ENCODE results near the gene TFR2.

Gene TFR2

GRCh38 chr7:100575746-100576383 is 65.5 kb downstream of the TFR2 start:
- TF ChIP-seq CTCF (IDR thresholded peaks at IDR 0.05; ENCODE audit: low read depth, low read length): no peak
- H3K27me3 ChIP-seq (ENCODE audit: insufficient read depth, low read depth, severe bottlenecking): no peaks in the 10 kb centered on the region
- H3K4me3 ChIP-seq (ENCODE audit: low read depth, low read length): no peak overlapping the region
- DNase-seq: no peak
- H3K36me3 ChIP-seq: peaks cover 53% of the 10 kb centered on the region
- no peak overlapping the region for H3K27ac ChIP-seq
- H3K9me3 ChIP-seq (ENCODE audit: severe bottlenecking): no peaks in the 10 kb centered on the region

- no peaks in the 10 kb centered on the region for H3K9me3 ChIP-seq (ENCODE audit: severe bottlenecking)
- H3K36me3 ChIP-seq: peaks cover 46% of the 10 kb centered on the region
- no peak for TF ChIP-seq CTCF (IDR thresholded peaks at IDR 0.05; ENCODE audit: low read depth, low read length)
- no peak overlapping the region for H3K27ac ChIP-seq
- no peak for DNase-seq
- H3K27me3 ChIP-seq (ENCODE audit: insufficient read depth, low read depth, severe bottlenecking): no peaks in the 10 kb centered on the region
- H3K4me3 ChIP-seq (ENCODE audit: low read depth, low read length): no peak overlapping the region
Observed at GRCh38 chr7:100575206-100575631, 66.1 kb downstream of the TFR2 start.

DNA sequence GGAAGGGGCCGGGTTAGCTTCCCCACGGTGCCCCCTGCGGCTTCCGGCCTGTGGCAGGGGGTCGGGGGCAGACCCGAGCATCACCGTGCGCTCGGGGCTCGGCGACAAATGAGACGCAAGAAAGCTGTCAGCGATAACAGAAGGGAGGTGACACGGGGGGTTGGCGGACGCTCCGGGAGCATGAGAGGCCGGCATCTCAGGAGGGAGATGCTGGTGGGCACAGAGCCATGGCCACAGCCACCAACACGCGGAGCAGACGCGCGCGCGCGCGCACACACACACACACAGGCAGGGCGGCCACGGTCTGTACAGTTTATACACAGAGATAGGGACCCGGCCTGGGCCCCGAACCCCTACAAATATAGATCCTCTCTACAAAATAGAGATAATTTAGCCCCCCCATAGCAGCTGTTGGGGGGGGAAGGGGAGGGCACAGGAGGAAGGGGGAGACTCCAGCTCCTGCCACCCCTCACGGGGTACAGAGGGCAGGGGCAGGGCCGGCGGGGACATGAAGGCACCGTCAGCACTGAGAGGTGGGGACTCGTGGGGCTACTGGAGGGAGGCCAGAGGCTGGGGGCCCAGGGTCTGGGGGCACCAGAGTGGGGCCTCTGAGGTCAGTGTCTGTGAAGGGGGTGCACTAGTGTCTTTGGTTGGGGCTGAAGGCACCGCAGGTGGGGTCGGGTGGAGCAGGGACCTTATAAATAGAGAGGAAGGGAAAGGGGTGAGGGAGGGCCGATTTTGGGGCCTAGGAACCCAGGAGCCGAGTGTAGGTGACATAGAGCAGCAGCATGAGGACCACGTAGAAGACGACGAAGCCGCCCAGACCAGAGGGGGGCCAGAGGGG is 66.8 kb downstream of the TFR2 start:
- Histone ChIP-seq H3K27ac (no peak overlapping the region), H3K27me3 (ENCODE audit: insufficient read depth, low read depth, severe bottlenecking) (no peaks in the 10 kb centered on the region), H3K36me3 (peaks cover 40% of the 10 kb centered on the region), H3K4me3 (ENCODE audit: low read depth, low read length) (no peak overlapping the region), H3K9me3 (ENCODE audit: severe bottlenecking) (no peaks in the 10 kb centered on the region)
- TF ChIP-seq CTCF (IDR thresholded peaks at IDR 0.05; ENCODE audit: low read depth, low read length): no peak
- no peak for DNase-seq

GRCh38 chr7:100573691-100574361 is 67.5 kb downstream of the TFR2 start, which contains the start of gene SAP25:
SAP25 (minus strand) TSS chr7:100573900; CDS start chr7:100573742, 158 bp downstream.
- peaks cover 36% of the 10 kb centered on the region for H3K36me3 ChIP-seq
- no peak within 1 kb of the TSS for H3K27ac ChIP-seq

More at GRCh38 chr7:100573691-100574361, 67.5 kb downstream of the TFR2 start, which contains the start of gene SAP25:
- TF ChIP-seq CTCF (IDR thresholded peaks at IDR 0.05; ENCODE audit: low read depth, low read length): no peak
- Histone ChIP-seq H3K27me3 (ENCODE audit: insufficient read depth, low read depth, severe bottlenecking) (no peaks in the 10 kb centered on the region), H3K9me3 (ENCODE audit: severe bottlenecking) (no peaks in the 10 kb centered on the region), H3K4me3 (ENCODE audit: low read depth, low read length) (no peak within 1 kb of the TSS)
- no peak for DNase-seq
